ENCODE data around the gene NDUFS8.

NDUFS8 gene

GRCh38 chr11:68049509-68050370 lies 19.3 kb downstream of the NDUFS8 start:
- DNase-seq (ENCODE audit: low read depth in 2 of 2): no peak

- no peak for DNase-seq (ENCODE audit: low read depth in 2 of 2)
Observed at GRCh38 chr11:68050371-68050841, 19.9 kb downstream of the NDUFS8 start.

- DNase-seq (ENCODE audit: low read depth in 2 of 2): no peak
Observed at GRCh38 chr11:68051191-68052136, 21.0 kb downstream of the NDUFS8 start.

GRCh38 chr11:68052137-68052873 lies 21.8 kb downstream of the NDUFS8 start:
- no peak for DNase-seq (ENCODE audit: low read depth in 2 of 2)

- no peak for DNase-seq (ENCODE audit: low read depth in 2 of 2)
Observed at GRCh38 chr11:68053117-68053516, 22.6 kb downstream of the NDUFS8 start.

GRCh38 chr11:68053981-68054812 lies 23.7 kb downstream of the NDUFS8 start:
- no peak for DNase-seq (ENCODE audit: low read depth in 2 of 2)

GRCh38 chr11:68056317-68057285 lies 26.1 kb downstream of the NDUFS8 start:
- DNase-seq (ENCODE audit: low read depth in 2 of 2): no peak

- DNase-seq (ENCODE audit: low read depth in 2 of 2): no peak
Observed at GRCh38 chr11:68057807-68058206, 27.3 kb downstream of the NDUFS8 start.

- no peak for DNase-seq (ENCODE audit: low read depth in 2 of 2)
Observed at GRCh38 chr11:68061508-68061907, 31.0 kb downstream of the NDUFS8 start.

GRCh38 chr11:68064926-68065325 lies 34.4 kb downstream of the NDUFS8 start:
- DNase-seq (ENCODE audit: low read depth in 2 of 2): no peak

- no peak for DNase-seq (ENCODE audit: low read depth in 2 of 2)
Observed at GRCh38 chr11:68065841-68066240, 35.4 kb downstream of the NDUFS8 start.

GRCh38 chr11:68066742-68067141 lies 36.3 kb downstream of the NDUFS8 start:
- DNase-seq (ENCODE audit: low read depth in 2 of 2): no peak

- no peak for DNase-seq (ENCODE audit: low read depth in 2 of 2)
Observed at GRCh38 chr11:68067991-68068390, 37.5 kb downstream of the NDUFS8 start.

GRCh38 chr11:68071281-68072048 lies 41.0 kb downstream of the NDUFS8 start:
- no peak for DNase-seq (ENCODE audit: low read depth in 2 of 2)

GRCh38 chr11:68074584-68075352 lies 44.3 kb downstream of the NDUFS8 start:
- no peak for DNase-seq (ENCODE audit: low read depth in 2 of 2)

- DNase-seq (ENCODE audit: low read depth in 2 of 2): no peak
Observed at GRCh38 chr11:68076371-68077042, 46.0 kb downstream of the NDUFS8 start.

All from activated CD4-positive, alpha-beta T cell treated with anti-CD3 and anti-CD28 coated beads for 24 hours (primary cell).